ENCODE results near the gene OR8S1. TPM values are rescaled to one million over a fixed set of nuclear protein-coding genes. Genes with fewer than 3 reads are reported as not detected.
"Not testable (repeated sequence)": the region's sequence is repeated elsewhere in the genome, so short reads cannot be mapped to it uniquely, and the experiment has no call there.

Gene OR8S1
- total and polyA plus RNA-seq, 2 of the 8 experiments (the other 6 are each of a cell fraction or from before 2014, with no cell fraction given): not detected

- H2BK120ac ChIP-seq (replicated peaks; ENCODE audit: low read depth, low read length); H4K5ac ChIP-seq (ENCODE audit: insufficient read length, low read depth, low read length); CTCF ChIA-PET (ENCODE audit: partially characterized antibody); H3K4me1 ChIP-seq (replicated peaks in 1 of 4; ENCODE audit: control insufficient read depth in 3 of 4, insufficient read depth in 4 of 4, low read length in 3 of 4); H4K20me1 ChIP-seq (replicated peaks in 1 of 2; ENCODE audit: control insufficient read depth in 1 of 2, insufficient read depth in 2 of 2, low read length in 2 of 2); H2AFZ ChIP-seq (ENCODE audit: low read length); H4K8ac ChIP-seq (ENCODE audit: extremely low read depth, insufficient read depth, low read length); H3K23ac ChIP-seq (ENCODE audit: insufficient read length); DNase-seq (ENCODE audit: low read depth in 1 of 2, low spot score in 2 of 2); FAIRE-seq; H2BK12ac ChIP-seq (ENCODE audit: low read depth, low read length); H3K4me2 ChIP-seq (ENCODE audit: insufficient read depth in 1 of 2, low read depth in 2 of 2, low read length in 2 of 2); H3K9ac ChIP-seq (replicated peaks in 1 of 4; ENCODE audit: extremely low read depth in 1 of 4, low read depth in 3 of 4, low read length in 3 of 4); H2AK5ac ChIP-seq (ENCODE audit: low read depth, low read length); H3K23me2 ChIP-seq (ENCODE audit: low read depth, low read length); H3K27me3 ChIP-seq (replicated peaks in 1 of 4; ENCODE audit: control insufficient read depth in 3 of 4, extremely low read depth in 1 of 4, insufficient read depth in 3 of 4, low read length in 3 of 4); H3K79me1 ChIP-seq (ENCODE audit: low read depth, low read length); H2BK15ac ChIP-seq (ENCODE audit: low read length); H3K18ac ChIP-seq (ENCODE audit: extremely low read depth, low read length); H3K36me3 ChIP-seq (ENCODE audit: control insufficient read depth in 2 of 4, insufficient read depth in 4 of 4, low read length in 3 of 4); H2BK5ac ChIP-seq (ENCODE audit: low read depth, low read length); H3K4ac ChIP-seq (replicated peaks; ENCODE audit: insufficient read length, low read depth, low read length); POLR2A ChIA-PET (ENCODE audit: partially characterized antibody); H3K4me3 ChIP-seq (ENCODE audit: extremely low read depth in 1 of 4, insufficient read depth in 2 of 4, low read depth in 3 of 4, low read length in 4 of 4); H3K56ac ChIP-seq (replicated peaks; ENCODE audit: insufficient read length, low read depth, low read length); H2BK20ac ChIP-seq (ENCODE audit: low read length); H3K27ac ChIP-seq (ENCODE audit: low read depth, low read length); H4K91ac ChIP-seq (replicated peaks; ENCODE audit: insufficient read length, low read length); H3K79me2 ChIP-seq (ENCODE audit: control insufficient read depth in 1 of 2, insufficient read depth in 2 of 2, low read length in 2 of 2); H3K14ac ChIP-seq (ENCODE audit: insufficient read length): not testable (repeated sequence)
- no CpG with 5 or more reads among the region's 32 CpGs for WGBS, 2 experiments (ENCODE audit: extremely low coverage in 1 of 2, insufficient coverage in 1 of 2, insufficient read length in 1 of 2, insufficient replicate concordance in 2 of 2, low coverage in 1 of 2, low lambda C conversion rate in 2 of 2, missing lambda C conversion rate in 1 of 2)
- H3K9me3 ChIP-seq (ENCODE audit: insufficient read depth in 2 of 2, low read depth in 1 of 2, low read length in 1 of 2): peaks cover 13 to 24% of the 10 kb centered on the region in 2 experiments
Observed at GRCh38 chr12:48500281-48500680, 25.2 kb upstream of the OR8S1 start.

- H3K9ac ChIP-seq (replicated peaks in 1 of 4; ENCODE audit: extremely low read depth in 1 of 4, low read depth in 3 of 4, low read length in 3 of 4); H4K5ac ChIP-seq (ENCODE audit: insufficient read length, low read depth, low read length); H3K36me3 ChIP-seq (ENCODE audit: control insufficient read depth in 2 of 4, insufficient read depth in 4 of 4, low read length in 3 of 4); H3K23me2 ChIP-seq (ENCODE audit: low read depth, low read length); H3K79me1 ChIP-seq (ENCODE audit: low read depth, low read length); H3K4me1 ChIP-seq (replicated peaks in 1 of 4; ENCODE audit: control insufficient read depth in 3 of 4, insufficient read depth in 4 of 4, low read length in 3 of 4); H3K18ac ChIP-seq (ENCODE audit: extremely low read depth, low read length); H2BK12ac ChIP-seq (ENCODE audit: low read depth, low read length); CTCF ChIA-PET (ENCODE audit: partially characterized antibody); H3K14ac ChIP-seq (ENCODE audit: insufficient read length); H2AK5ac ChIP-seq (ENCODE audit: low read depth, low read length); H4K91ac ChIP-seq (replicated peaks; ENCODE audit: insufficient read length, low read length); H2AFZ ChIP-seq (ENCODE audit: low read length); H3K27ac ChIP-seq (ENCODE audit: low read depth, low read length); POLR2A ChIA-PET (ENCODE audit: partially characterized antibody); H4K20me1 ChIP-seq (replicated peaks in 1 of 2; ENCODE audit: control insufficient read depth in 1 of 2, insufficient read depth in 2 of 2, low read length in 2 of 2); H3K4ac ChIP-seq (replicated peaks; ENCODE audit: insufficient read length, low read depth, low read length); H2BK120ac ChIP-seq (replicated peaks; ENCODE audit: low read depth, low read length); H2BK5ac ChIP-seq (ENCODE audit: low read depth, low read length); H3K23ac ChIP-seq (ENCODE audit: insufficient read length); H3K79me2 ChIP-seq (ENCODE audit: control insufficient read depth in 1 of 2, insufficient read depth in 2 of 2, low read length in 2 of 2); H2BK15ac ChIP-seq (ENCODE audit: low read length); H3K27me3 ChIP-seq (replicated peaks in 1 of 4; ENCODE audit: control insufficient read depth in 3 of 4, extremely low read depth in 1 of 4, insufficient read depth in 3 of 4, low read length in 3 of 4); H3K4me3 ChIP-seq (ENCODE audit: extremely low read depth in 1 of 4, insufficient read depth in 2 of 4, low read depth in 3 of 4, low read length in 4 of 4); H2BK20ac ChIP-seq (ENCODE audit: low read length); FAIRE-seq; H3K4me2 ChIP-seq (ENCODE audit: insufficient read depth in 1 of 2, low read depth in 2 of 2, low read length in 2 of 2); H4K8ac ChIP-seq (ENCODE audit: extremely low read depth, insufficient read depth, low read length); DNase-seq (ENCODE audit: low read depth in 1 of 2, low spot score in 2 of 2); H3K56ac ChIP-seq (replicated peaks; ENCODE audit: insufficient read length, low read depth, low read length): not testable (repeated sequence)
- H3K9me3 ChIP-seq (ENCODE audit: insufficient read depth in 2 of 2, low read depth in 1 of 2, low read length in 1 of 2): peaks cover 25 to 27% of the 10 kb centered on the region in 2 experiments
- WGBS, 2 experiments (ENCODE audit: extremely low coverage in 1 of 2, insufficient coverage in 1 of 2, insufficient read length in 1 of 2, insufficient replicate concordance in 2 of 2, low coverage in 1 of 2, low lambda C conversion rate in 2 of 2, missing lambda C conversion rate in 1 of 2): 88% methylated on average over 2 of the region's 2 CpGs; no CpG with 5 or more reads in 1 of the 2 experiments
Observed at GRCh38 chr12:48506836-48507235, 18.6 kb upstream of the OR8S1 start.

All from H1 (cell line).